Measurements from ENCODE around the gene ARGLU1. TPM values are rescaled to one million over a fixed set of nuclear protein-coding genes. Genes with fewer than 3 reads are reported as not detected.

ARGLU1 gene
- total RNA-seq, 3 donors from 2014 or later, result 71.7 to 88.5 (median 84.8) TPM

GRCh38 chr13:106570299-106570852 lies 2.4 kb upstream of the ARGLU1 start:
- peak; percentile 71 to 82 (median 78) for DNase-seq
- Histone ChIP-seq H3K9me3 (no peaks in the 10 kb centered on the region), H3K4me3 (no peak overlapping the region), H3K36me3 (ENCODE audit: low read depth) (no peaks in the 10 kb centered on the region), H3K4me1 (ENCODE audit: low read depth) (peaks cover 18% of the 10 kb centered on the region)
- ATAC-seq, result peak; percentile 5
- TF ChIP-seq, protein P1, sequence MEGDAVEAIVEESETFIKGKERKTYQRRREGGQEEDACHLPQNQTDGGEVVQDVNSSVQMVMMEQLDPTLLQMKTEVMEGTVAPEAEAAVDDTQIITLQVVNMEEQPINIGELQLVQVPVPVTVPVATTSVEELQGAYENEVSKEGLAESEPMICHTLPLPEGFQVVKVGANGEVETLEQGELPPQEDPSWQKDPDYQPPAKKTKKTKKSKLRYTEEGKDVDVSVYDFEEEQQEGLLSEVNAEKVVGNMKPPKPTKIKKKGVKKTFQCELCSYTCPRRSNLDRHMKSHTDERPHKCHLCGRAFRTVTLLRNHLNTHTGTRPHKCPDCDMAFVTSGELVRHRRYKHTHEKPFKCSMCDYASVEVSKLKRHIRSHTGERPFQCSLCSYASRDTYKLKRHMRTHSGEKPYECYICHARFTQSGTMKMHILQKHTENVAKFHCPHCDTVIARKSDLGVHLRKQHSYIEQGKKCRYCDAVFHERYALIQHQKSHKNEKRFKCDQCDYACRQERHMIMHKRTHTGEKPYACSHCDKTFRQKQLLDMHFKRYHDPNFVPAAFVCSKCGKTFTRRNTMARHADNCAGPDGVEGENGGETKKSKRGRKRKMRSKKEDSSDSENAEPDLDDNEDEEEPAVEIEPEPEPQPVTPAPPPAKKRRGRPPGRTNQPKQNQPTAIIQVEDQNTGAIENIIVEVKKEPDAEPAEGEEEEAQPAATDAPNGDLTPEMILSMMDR (IDR thresholded peaks at IDR 0.05), result no peak
- intact Hi-C loops (cut with DNase I, micrococcal nuclease), result no loop called here

DNA sequence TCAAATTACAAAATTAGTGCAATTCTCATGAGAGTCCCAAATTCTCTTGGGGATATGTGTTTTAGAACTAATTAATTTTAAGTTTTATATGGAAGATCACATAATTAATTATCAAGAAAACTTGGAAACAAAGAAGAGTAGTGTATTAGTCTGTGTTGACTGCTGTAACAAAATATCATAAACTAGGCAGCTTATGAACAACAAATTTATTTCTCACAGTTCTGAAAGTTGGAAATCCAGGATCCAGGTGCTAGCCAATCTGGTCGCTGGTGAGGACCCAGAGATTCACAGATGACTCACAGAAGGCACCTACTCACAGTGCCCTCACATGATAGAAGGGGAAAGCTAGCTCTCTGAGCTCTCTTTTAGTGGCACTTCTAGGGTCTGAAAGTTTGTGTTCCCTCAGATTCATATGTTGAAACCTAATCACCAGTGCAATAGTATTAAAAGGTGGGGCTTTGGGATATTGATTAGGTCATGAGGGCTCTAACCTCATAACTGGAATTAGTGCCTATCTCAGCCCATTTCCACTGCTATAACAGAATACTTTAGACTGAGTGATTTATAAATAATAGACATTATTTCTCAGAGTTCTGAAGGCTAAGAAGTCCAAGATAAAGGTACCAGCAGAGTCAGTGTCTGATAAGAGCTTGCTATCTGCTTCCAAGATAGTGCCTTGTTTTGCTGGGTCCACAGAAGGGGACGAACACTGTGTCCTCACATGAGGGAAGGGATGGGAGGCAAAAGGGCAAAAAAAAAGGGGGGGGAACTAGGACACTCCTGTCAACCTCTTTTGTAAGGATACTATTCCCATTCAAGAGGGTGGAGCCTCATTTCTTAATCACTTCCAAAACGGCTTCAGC lies 1.5 kb upstream of the ARGLU1 start:
- Histone ChIP-seq H3K36me3 (ENCODE audit: low read depth) (no peaks in the 10 kb centered on the region), H3K4me3 (no peak overlapping the region), H3K9me3 (no peaks in the 10 kb centered on the region), H3K4me1 (ENCODE audit: low read depth) (peaks cover 27% of the 10 kb centered on the region)
- no peak for ATAC-seq
- DNase-seq, result no peak
- intact Hi-C loops (cut with DNase I, micrococcal nuclease), result no loop called here
- TF ChIP-seq, protein P1 (IDR thresholded peaks at IDR 0.05), result no peak

DNA sequence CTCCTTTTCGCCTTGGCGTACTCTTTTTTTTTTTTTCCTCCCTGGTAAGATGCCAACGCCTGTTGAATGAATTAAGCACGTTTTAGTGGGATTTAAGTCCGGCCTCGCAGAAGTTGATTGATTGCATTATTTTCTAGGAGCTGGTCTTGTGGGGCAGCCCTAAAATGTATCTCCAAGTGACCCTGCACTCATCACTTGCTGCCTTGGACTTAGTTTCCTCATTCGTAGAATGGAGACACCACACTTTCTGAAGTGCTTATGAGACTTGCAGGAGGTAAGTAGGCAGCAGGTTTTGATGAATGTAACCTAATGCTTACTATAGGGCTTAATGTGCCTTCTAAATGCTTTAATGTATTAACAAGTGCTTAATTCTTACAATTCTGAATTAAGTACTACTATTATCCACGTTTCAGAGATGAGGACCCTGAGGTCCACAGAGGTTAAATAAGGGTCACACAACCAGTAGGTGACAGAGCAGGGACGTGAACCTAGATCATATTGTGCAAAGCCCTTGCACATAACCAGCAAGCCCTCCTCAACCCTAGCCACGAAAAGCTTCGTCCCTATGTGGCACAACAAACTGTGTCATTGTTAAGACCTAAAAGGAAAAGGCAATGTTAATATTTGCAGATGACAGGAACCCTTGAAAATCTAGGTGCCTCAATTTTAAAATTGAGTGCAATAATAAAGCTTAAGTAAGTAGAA lies 514 bp upstream of the ARGLU1 start:
- H3K36me3 ChIP-seq (ENCODE audit: low read depth), result no peaks in the 10 kb centered on the region
- H3K4me3 ChIP-seq, result no peak overlapping the region
- TF ChIP-seq, protein P1 (IDR thresholded peaks at IDR 0.05), result no peak
- no peaks in the 10 kb centered on the region for H3K9me3 ChIP-seq
- intact Hi-C loops (cut with DNase I, micrococcal nuclease), result no loop called here
- DNase-seq (no peak), ATAC-seq (peak; percentile 1)
- H3K4me1 ChIP-seq (ENCODE audit: low read depth), result peaks cover 35% of the 10 kb centered on the region

DNA sequence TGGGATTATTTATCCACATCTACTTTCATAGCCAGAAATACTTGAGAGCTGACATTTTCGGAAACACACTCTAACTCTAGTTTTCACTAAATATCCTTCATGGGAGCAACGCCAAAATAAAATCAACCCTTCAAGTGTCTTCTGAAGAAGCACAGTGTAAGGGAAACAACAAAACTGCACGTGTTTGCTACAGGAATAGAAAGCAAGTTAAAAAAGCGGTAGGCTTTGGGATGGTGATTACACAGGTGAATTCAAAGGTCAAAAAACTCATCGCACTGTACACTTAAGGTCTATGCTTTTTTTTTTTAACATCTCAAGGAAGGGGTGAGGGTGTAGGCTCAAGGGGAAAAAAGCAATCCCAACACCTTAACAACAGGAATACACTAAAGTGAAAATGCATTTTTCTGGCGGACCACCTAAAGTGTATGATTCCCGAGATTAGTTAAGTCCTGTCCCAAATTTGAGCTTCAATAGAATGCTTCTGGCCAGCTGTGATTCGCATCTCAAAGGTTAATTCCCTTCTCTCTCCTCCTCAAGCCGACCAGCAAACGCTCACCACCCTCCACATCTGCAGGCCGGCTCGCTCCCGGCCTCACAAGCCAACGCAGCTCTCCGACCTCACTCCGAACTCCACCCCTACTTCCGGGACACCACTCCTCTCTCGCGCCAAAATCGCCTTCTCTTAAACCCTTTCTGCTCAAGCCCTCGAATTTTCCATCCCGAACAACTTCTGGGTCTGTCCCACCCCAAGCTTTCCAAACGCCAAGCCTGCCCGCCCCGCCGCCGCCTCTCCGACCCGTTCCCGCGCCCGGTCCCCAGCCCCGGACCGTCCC lies 1.1 kb downstream of the ARGLU1 start:
- H3K36me3 ChIP-seq (ENCODE audit: low read depth), result no peaks in the 10 kb centered on the region
- H3K4me1 ChIP-seq (ENCODE audit: low read depth), result peaks cover 50% of the 10 kb centered on the region
- peak; percentile 73 for ATAC-seq
- peak overlapping the region; percentile 76 for H3K4me3 ChIP-seq
- H3K9me3 ChIP-seq, result no peaks in the 10 kb centered on the region
- intact Hi-C loops (cut with DNase I, micrococcal nuclease), result no loop called here
- peak; percentile 64 to 78 (median 75) for DNase-seq
- TF ChIP-seq, protein P1 (IDR thresholded peaks at IDR 0.05), result no peak

- no peak overlapping the region for H3K4me3 ChIP-seq
- peaks cover 55% of the 10 kb centered on the region for H3K4me1 ChIP-seq (ENCODE audit: low read depth)
- TF ChIP-seq, protein P1 (IDR thresholded peaks at IDR 0.05), result no peak
- no peaks in the 10 kb centered on the region for H3K36me3 ChIP-seq (ENCODE audit: low read depth)
- ATAC-seq (no peak), DNase-seq (no peak)
- intact Hi-C loops (cut with DNase I, micrococcal nuclease), result no loop called here
- H3K9me3 ChIP-seq, result no peaks in the 10 kb centered on the region
These were observed 2.7 kb downstream of the ARGLU1 start for GRCh38 chr13:106565127-106565775.

All from mucosa of descending colon (tissue), 3 donors.